ENCODE measurements around the gene SLC35F5.

SLC35F5 gene

DNA sequence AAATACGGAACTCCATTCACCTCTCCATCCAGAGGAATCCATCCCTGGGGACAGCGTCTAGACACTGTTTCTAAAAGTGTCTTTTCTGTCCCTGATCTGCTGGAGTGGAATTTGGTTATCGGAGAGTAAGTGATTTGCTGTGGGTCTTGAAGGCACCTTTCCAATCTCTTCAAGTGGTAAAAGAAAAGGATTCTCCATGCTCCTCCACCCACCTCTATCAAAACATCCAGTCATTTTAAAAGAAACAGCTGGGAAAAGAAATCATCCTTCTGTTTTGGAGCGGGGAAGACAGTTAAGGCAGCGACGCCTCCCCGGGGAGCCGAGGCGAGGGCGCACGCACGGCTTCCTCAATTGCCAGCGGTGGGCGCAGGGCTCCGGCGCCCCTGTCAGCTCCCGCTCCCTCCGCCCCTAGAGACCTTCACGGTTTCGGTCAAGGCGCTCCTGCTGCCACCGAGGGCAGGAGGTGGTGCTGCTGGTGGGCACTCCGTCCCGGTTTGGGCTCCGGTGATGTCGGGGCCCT lies 547 bp downstream of the SLC35F5 start:
- TF ChIP-seq, protein P1, sequence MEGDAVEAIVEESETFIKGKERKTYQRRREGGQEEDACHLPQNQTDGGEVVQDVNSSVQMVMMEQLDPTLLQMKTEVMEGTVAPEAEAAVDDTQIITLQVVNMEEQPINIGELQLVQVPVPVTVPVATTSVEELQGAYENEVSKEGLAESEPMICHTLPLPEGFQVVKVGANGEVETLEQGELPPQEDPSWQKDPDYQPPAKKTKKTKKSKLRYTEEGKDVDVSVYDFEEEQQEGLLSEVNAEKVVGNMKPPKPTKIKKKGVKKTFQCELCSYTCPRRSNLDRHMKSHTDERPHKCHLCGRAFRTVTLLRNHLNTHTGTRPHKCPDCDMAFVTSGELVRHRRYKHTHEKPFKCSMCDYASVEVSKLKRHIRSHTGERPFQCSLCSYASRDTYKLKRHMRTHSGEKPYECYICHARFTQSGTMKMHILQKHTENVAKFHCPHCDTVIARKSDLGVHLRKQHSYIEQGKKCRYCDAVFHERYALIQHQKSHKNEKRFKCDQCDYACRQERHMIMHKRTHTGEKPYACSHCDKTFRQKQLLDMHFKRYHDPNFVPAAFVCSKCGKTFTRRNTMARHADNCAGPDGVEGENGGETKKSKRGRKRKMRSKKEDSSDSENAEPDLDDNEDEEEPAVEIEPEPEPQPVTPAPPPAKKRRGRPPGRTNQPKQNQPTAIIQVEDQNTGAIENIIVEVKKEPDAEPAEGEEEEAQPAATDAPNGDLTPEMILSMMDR (IDR thresholded peaks at IDR 0.05; ENCODE audit: borderline replicate concordance, insufficient read depth, low read depth, low read length), result 0 out of 2 replicates have a peak, but pooled peaks have one; percentile 7
- H3K4me3 ChIP-seq (ENCODE audit: low read depth, low read length), result peak overlapping the region; percentile 79

DNA sequence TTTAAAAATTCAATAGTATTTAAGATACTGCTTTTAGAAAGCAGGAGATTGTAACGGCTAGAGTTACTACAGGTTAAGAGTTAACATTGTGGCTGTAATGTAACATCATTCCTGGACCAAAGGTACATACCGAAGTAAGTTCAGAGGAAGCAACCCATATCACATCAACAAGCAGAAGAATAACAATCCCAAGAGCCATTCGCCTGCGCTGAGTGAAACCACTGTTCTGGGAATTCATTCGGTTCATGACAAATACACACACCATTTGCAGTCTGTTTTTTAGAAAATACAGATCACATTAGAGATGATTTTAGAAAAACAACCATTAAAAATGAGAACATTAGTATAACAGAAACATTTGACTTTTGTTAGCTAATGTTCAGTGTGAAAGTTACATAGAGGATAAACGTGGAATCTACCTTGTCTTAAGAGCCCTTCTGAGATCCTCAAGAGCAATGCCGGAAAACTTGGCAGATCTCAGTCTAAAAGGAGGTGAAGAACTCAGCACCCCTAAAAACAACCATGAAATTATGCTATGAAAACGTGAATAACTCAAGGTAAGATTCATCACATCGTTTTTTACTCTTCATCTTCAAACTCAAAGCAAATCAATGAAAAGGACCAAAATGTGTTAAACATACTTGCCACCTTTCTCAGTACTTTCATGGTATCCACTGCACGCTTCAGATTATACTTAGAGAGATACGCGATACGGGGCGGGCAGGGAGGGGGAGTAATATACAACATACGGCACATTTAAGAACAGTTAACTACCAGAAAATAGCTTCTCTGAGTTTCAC lies 1.2 kb downstream of the SLC35F5 start:
- TF ChIP-seq, protein P1 (IDR thresholded peaks at IDR 0.05; ENCODE audit: borderline replicate concordance, insufficient read depth, low read depth, low read length), result no peak
- peak overlapping the region; percentile 79 for H3K4me3 ChIP-seq (ENCODE audit: low read depth, low read length)

DNA sequence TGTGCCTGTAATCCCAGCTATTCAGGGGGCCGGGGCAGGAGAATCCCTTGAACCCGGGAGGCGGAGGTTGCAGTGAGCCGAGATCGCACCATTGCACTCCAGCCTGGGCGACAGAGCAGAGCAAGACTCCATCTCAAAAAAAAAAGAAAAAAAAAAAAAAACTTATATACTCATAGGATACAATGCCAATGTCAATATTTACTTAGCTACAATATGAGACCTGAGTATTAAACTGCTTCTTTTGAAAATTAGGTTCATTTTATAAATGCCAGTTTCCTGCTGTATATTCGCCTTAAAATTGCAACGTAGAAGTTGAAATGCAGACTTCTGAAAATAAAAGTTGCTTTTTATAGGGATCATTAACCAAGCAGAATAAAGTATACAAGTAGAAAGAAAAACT lies 2.3 kb downstream of the SLC35F5 start:
- TF ChIP-seq, protein P1 (IDR thresholded peaks at IDR 0.05; ENCODE audit: borderline replicate concordance, insufficient read depth, low read depth, low read length), result no peak
- H3K4me3 ChIP-seq (ENCODE audit: low read depth, low read length), result no peak overlapping the region

DNA sequence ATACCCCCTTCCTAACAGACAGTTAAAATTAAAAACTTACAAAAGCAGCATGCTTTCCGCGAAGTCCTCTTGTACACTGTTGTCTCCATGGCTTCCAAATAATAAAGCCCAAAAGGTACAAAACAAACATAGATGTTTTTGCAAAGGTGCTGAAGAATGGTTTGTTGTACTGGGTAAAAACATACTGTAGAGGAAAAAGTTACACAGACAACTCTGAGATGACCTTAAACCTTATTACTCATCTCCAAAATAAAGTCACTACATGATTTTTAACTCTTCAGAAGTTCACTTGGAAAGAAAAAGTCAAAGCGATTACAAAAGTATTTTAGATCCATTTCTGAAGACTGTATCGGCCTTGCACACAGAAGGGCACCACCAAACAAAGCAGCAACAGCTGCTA lies 6.1 kb downstream of the SLC35F5 start:
- TF ChIP-seq, protein P1 (IDR thresholded peaks at IDR 0.05; ENCODE audit: borderline replicate concordance, insufficient read depth, low read depth, low read length), result no peak
- no peak overlapping the region for H3K4me3 ChIP-seq (ENCODE audit: low read depth, low read length)

DNA sequence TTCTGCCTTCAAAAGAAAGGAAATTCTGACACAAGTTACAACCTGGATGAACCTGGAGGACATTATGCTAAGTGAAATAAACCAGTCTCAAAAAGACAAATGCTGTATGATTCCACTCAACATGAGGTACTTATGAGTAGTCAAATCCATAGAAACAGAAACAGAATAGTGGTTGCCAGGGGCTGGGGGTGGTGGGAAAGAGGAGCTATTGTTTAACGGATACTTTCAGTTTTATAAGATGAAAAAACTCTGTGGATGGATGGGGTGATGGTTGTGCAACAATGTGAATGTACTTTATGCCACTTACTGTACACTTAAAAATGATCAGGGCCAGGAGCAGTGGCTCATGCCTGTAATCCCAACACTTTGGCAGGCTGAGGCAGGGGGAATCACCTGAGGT lies 15.4 kb downstream of the SLC35F5 start:
- TF ChIP-seq, protein P1 (IDR thresholded peaks at IDR 0.05; ENCODE audit: borderline replicate concordance, insufficient read depth, low read depth, low read length), result no peak
- no peak overlapping the region for H3K4me3 ChIP-seq (ENCODE audit: low read depth, low read length)

DNA sequence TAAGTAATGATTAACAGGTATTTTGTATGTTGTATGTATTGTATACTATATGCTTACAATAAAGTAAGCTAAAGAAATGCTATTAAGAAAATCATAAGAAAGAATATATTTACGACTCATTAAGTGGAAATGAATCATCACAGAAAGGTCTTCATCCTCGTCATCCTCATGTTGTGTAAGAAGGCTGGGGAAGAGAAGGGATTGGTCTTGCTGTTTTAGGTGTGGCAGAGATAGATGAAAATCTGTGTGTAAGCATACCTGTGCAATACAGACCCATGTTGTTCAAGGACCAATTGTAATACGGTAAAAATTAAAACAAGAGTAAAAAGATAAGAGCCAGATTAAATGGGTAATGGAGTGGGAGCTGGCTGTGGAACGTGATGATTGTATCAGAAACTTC lies 16.6 kb downstream of the SLC35F5 start:
- no peak overlapping the region for H3K4me3 ChIP-seq (ENCODE audit: low read depth, low read length)
- TF ChIP-seq, protein P1 (IDR thresholded peaks at IDR 0.05; ENCODE audit: borderline replicate concordance, insufficient read depth, low read depth, low read length), result no peak

DNA sequence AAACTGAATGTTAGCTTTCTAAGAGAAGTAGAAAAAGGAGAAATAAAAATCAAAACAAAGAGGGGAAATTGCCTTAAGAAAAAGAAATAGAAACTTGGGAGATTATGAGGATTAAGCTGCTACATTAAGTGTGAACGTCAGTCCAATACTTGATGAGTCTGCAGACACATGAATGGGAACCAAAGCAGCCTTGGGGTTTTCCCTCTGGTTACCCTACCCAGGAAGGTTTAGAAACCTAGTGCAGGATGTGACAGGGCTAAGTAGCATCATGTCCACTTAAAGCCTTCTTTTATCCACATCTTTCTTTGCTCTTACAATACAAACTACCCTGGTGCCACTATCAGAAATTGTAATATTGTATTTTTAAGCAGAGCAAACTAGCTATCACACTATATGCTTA lies 22.3 kb downstream of the SLC35F5 start:
- H3K4me3 ChIP-seq (ENCODE audit: low read depth, low read length), result no peak overlapping the region
- TF ChIP-seq, protein P1 (IDR thresholded peaks at IDR 0.05; ENCODE audit: borderline replicate concordance, insufficient read depth, low read depth, low read length), result no peak

Measured in GM12875 (cell line).